Erythroblast (primary cell): Measurements from ENCODE around the gene LRRC10B.

ENCODE experiments used
- DNase-seq, 2 experiments: peaks; one replicate each; lab custom pipeline; 2025; lab: John Stamatoyannopoulos, UW
- GATA1 ChIP-seq: IDR thresholded peaks from 2 replicates; pipeline ENCODE4 v1.6.1; 2011; ENCODE audit warnings: low read depth, mild to moderate bottlenecking, control low read depth, low read length, moderate library complexity
- POLR2A ChIP-seq: IDR thresholded peaks from 2 replicates; pipeline ENCODE4 v1.6.1; 2011; ENCODE audit warnings: mild to moderate bottlenecking, low read length

LRRC10B gene

GRCh38 chr11:61545341-61545740, 36.8 kb downstream of the LRRC10B start:
- DNase-seq: peak; percentile 23 to 25
- no peak for TF ChIP-seq GATA1
- no peak for TF ChIP-seq POLR2A

DNA sequence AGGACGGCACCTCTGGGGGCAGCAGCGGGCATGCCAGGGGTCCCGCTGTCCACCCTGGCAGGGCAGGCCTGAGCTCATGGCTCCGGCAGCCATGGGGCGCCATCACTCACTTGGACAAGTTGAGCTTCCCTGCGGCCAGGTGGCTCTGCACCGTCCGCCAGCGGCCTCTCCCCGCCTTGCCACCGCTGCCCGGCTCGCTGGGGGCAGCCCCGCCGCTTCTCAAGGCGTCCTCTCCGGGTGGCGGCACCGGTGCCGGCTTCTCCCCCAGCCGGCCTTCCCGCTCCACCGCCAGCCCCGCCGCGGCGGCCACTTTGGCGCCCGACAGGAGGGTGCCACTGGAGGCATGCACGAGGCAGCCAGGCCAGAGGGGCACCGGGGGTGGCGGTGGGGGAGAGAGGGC, 37.4 kb downstream of the LRRC10B start:
- TF ChIP-seq POLR2A (no peak), GATA1 (no peak)
- DNase-seq: no peak

GRCh38 chr11:61546663-61547062, 38.1 kb downstream of the LRRC10B start:
- no peak for TF ChIP-seq POLR2A
- no peak for TF ChIP-seq GATA1
- no peak for DNase-seq

GRCh38 chr11:61547246-61547645, 38.7 kb downstream of the LRRC10B start:
- no peak for DNase-seq
- TF ChIP-seq POLR2A (no peak), GATA1 (no peak)

- TF ChIP-seq POLR2A: no peak
- TF ChIP-seq GATA1: no peak
- DNase-seq: no peak
Measured at GRCh38 chr11:61549177-61549576, 40.6 kb downstream of the LRRC10B start.

- TF ChIP-seq GATA1 (no peak), POLR2A (no peak)
- no peak for DNase-seq
Measured at GRCh38 chr11:61549662-61550568, 41.4 kb downstream of the LRRC10B start.

DNA sequence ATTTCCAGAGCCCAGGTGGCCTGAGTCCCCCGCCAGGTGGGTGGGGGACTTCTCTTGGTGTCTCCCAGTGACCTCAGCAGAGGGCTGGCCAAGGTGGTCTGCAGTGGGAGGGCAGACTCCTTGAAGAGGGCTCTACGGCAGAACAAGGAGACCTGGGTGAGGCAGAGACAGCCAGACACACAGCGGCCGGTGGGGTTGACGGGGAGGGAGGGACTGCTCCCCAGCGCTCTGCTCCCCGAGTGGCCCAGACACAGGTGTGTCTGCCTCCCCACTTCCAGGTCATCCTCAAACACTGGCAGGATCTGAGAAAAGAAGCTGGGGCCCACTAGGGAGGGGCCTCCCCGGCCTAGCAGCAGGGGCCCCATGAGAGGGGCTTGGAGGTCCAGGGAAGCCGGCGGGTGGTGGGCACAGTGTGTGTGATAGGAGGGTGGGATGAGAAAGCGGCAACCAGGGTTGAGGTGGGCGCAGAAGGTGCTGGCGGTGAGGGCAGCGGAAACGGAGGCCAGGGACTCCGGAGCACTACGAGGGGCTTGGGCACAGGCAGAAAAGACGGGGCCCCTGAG, 42.2 kb downstream of the LRRC10B start:
- TF ChIP-seq GATA1 (no peak), POLR2A (no peak)
- DNase-seq: no peak

GRCh38 chr11:61551634-61552033, 43.1 kb downstream of the LRRC10B start:
- TF ChIP-seq GATA1: no peak
- no peak for TF ChIP-seq POLR2A
- DNase-seq: no peak

GRCh38 chr11:61552108-61552635, 43.6 kb downstream of the LRRC10B start:
- no peak for DNase-seq
- TF ChIP-seq GATA1 (no peak), POLR2A (no peak)

GRCh38 chr11:61553373-61554171, 45.0 kb downstream of the LRRC10B start:
- no peak for DNase-seq
- TF ChIP-seq GATA1: no peak
- TF ChIP-seq POLR2A: no peak

DNA sequence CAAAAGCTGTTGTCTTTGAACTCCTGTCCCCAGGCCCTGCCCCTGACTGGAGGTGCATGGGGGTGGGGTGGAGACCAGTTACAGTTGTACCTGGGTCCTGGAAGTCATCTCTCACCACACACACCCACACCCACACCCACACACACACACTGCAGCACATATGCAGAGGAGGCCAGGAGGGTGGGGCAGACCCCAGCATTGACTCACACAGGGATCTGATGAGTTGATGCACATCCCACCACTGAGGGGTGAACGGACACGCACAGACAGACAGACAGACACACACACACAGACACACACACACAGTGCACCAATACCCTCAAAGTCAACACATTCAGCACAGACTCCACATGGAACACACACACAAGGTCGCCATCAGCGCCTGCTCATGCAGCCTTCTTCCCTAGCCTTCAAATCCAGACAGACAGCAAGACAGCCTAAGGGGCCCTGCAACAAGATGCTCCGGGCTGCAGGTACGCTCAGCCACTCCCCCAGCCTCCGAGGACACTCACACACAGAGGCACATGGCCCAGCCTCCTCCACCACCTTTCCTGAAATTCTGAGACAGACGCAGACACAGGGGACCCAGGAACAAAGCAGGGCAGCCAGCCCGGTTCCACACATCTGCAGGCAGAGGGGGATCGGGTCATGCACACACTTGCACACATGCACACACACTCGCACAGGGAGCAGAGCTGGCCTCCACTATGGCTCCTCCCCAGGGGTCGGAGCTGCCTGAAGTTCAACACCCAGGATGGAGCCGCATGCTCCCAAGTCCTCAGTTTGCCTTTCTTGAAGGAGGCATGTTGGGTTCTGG, 45.8 kb downstream of the LRRC10B start:
- TF ChIP-seq GATA1: no peak
- TF ChIP-seq POLR2A: no peak
- no peak for DNase-seq

DNA sequence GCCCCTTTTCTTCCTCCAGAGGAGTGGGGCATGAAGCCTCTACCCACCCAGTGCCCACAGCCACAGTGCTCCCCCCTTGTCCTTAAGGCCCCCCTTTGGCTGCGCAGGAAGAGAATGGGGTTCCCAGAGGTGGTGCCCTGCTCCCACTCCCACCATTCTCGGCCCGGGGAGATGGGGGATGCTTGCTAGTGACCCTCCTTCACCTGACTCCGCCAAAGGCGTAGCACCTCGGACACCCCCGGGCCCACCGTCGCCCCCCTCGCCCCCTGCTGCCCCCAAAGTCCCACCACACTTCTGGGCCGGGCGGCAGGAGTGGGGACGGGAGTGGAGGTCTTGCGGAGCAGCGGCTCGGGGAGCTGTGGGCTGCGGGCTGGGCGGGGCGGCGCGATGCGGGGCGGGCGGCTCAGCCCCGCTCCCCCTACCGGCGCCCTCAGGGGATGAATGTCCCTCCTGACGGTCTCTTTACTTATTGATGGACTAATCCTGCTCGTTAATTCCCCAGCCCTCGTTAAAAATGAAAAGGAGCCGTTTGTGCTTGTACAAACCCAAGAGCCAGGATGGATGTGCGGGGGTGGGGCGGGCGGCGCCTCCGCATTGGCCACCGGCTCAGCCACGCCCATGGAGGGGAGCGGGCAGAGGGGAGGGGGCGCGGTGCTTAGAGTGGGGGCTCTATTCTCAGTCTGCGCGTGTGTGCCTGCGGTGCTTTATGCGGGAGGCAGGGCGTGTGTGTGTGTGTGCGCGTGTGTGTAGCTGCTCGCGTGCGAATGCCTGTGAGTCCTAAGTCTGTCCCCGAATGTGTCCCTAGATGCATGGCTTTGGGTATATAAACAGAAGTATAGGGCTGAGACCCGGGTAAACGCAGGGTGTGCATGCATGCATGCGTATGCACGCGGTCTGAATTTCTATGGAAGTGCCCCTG, 46.8 kb downstream of the LRRC10B start:
- TF ChIP-seq POLR2A (no peak), GATA1 (no peak)
- no peak for DNase-seq
